ENCODE measurements around the gene HOXA5.

DNA sequence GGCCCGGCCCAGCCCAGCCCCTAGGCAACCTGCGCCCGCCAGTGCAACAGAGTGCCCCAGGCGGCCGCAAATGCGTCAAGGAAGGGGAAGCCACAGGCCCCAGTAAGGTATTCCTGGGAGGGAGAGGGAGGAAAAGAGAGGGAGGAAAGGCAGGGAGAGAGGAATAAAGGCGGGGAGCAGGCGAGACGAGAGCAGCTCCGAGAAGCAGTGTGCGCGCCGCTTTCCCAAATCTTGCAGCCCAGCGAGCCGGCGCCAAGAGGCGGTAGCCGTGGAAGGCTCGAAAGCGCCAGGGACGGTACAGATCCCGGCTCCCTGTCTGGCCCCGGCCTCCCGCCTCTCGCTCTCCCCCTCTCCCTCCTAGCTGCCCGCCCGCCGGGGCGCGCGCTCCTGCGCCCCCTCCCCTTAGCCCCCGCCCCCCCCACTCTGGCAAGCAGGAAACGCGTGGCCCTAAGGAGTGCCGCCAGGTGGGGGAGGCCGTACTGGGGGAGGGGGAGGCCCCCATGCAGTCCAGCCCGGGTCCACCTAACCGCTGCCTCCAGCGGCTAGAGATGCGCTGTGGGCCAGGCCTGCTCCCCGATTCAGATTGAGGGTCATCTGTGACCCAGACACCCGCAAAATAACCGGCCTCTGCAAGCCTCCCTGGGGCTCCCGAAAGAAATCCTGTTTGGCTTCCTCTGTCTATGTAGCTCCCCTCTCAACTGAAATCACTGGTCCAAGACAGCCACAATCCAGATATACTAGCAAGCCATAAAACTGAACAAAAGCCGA is 26.4 kb upstream of the HOXA5 start:
- TF ChIP-seq, protein P1, sequence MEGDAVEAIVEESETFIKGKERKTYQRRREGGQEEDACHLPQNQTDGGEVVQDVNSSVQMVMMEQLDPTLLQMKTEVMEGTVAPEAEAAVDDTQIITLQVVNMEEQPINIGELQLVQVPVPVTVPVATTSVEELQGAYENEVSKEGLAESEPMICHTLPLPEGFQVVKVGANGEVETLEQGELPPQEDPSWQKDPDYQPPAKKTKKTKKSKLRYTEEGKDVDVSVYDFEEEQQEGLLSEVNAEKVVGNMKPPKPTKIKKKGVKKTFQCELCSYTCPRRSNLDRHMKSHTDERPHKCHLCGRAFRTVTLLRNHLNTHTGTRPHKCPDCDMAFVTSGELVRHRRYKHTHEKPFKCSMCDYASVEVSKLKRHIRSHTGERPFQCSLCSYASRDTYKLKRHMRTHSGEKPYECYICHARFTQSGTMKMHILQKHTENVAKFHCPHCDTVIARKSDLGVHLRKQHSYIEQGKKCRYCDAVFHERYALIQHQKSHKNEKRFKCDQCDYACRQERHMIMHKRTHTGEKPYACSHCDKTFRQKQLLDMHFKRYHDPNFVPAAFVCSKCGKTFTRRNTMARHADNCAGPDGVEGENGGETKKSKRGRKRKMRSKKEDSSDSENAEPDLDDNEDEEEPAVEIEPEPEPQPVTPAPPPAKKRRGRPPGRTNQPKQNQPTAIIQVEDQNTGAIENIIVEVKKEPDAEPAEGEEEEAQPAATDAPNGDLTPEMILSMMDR (IDR thresholded peaks at IDR 0.05; ENCODE audit: control extremely low read depth in 1 of 3, insufficient read depth in 1 of 3, low read depth in 1 of 3, low read length in 3 of 3), result no peak
- no peak for TF ChIP-seq SIX5 (IDR thresholded peaks at IDR 0.05; ENCODE audit: low read depth, low read length)
